SK-N-SH (cell line): ENCODE measurements around the gene LIG1. TPM values are rescaled to one million over a fixed set of nuclear protein-coding genes. Genes with fewer than 3 reads are reported as not detected.

Experiments used
- CTCF ChIA-PET: fragments of 300-600, 350-600 bp; formaldehyde crosslinking; extraction: SDS; loops from one replicate; lab custom pipeline; 2021; lab: Yijun Ruan, JAX
- POLR2A ChIA-PET: fragments of 350-600 bp; sonication (Branson Sonifier 250); formaldehyde crosslinking; extraction: SDS; loops from one replicate; lab custom pipeline; 2020; ENCODE audit warnings: antibody characterized with exemption, inconsistent platforms; lab: Yijun Ruan, JAX
- DNase-seq: peaks from one replicate; pipeline ENCODE4 v3.0.0; 2012
- H2AFZ ChIP-seq: fragments of 200-600 bp; sonication (generic); 2 replicates; pipeline ENCODE4 v1.8.1; 2016; ENCODE audit warnings: antibody characterized with exemption, mild to moderate bottlenecking, low read depth
- H3F3A ChIP-seq: fragments of 200-600 bp; sonication (generic); replicated peaks from 2 replicates; pipeline ENCODE3; 2016; ENCODE audit warnings: antibody characterized with exemption, mild to moderate bottlenecking; ENCODE audit not compliant: insufficient read depth
- H3K27ac ChIP-seq, 2 experiments: fragments of 200-500 bp in 1 of 2; fragments of 200-600 bp in 1 of 2; sonication (Bioruptor generic) in 1 of 2; sonication (generic), shearing (Covaris generic) in 1 of 2; 2 replicates each; pipeline versions ENCODE4 v1.5.1 to v1.6.1; 2014 to 2016; ENCODE audit warnings: low read depth in 2 of 2, inconsistent platforms in 1 of 2, low read length in 1 of 2, mild to moderate bottlenecking in 1 of 2, mixed read lengths in 1 of 2
- H3K27me3 ChIP-seq: fragments of 200-600 bp; sonication (generic), shearing (Covaris generic); 2 replicates; pipeline ENCODE4 v1.6.1; 2016; ENCODE audit warnings: mixed run types; ENCODE audit not compliant: insufficient read depth
- H3K36me3 ChIP-seq, 2 experiments: fragments of 200-500 bp in 1 of 2; fragments of 200-600 bp in 1 of 2; sonication (Bioruptor generic) in 1 of 2; sonication (generic) in 1 of 2; replicated peaks in 1 of 2; 2 replicates each; pipeline versions ENCODE3 to v1.5.1; 2014 to 2016; ENCODE audit warnings: low read length in 1 of 2, mild to moderate bottlenecking in 1 of 2; ENCODE audit not compliant: insufficient read depth in 2 of 2, control insufficient read depth in 1 of 2
- H3K4me1 ChIP-seq, 2 experiments: fragments of 200-500 bp in 1 of 2; fragments of 200-600 bp in 1 of 2; sonication (Bioruptor generic) in 1 of 2; sonication (generic), shearing (Covaris generic) in 1 of 2; 2 replicates each; pipeline versions ENCODE4 v1.5.1 to v1.6.1; 2014 to 2016; ENCODE audit warnings: low read depth in 1 of 2, low read length in 1 of 2, mixed run types in 1 of 2; ENCODE audit not compliant: insufficient read depth in 2 of 2, control insufficient read depth in 1 of 2
- H3K4me2 ChIP-seq: fragments of 200-600 bp; sonication (generic), shearing (Covaris generic); 2 replicates; pipeline ENCODE4 v1.6.1; 2017; ENCODE audit warnings: mixed run types
- H3K4me3 ChIP-seq, 2 experiments: fragments of 200-500 bp in 1 of 2; fragments of 200-600 bp in 1 of 2; sonication (Bioruptor generic) in 1 of 2; sonication (generic), shearing (Covaris generic) in 1 of 2; 2 replicates each; pipeline versions ENCODE4 v1.5.1 to v1.8.1; 2014 to 2016; ENCODE audit warnings: low read depth in 2 of 2, inconsistent platforms in 1 of 2, low read length in 1 of 2, mild to moderate bottlenecking in 1 of 2, mixed read lengths in 1 of 2, moderate library complexity in 1 of 2
- H3K79me2 ChIP-seq: fragments of 200-600 bp; sonication (generic); 2 replicates; pipeline ENCODE4 v1.8.1; 2017; ENCODE audit warnings: mild to moderate bottlenecking; ENCODE audit not compliant: insufficient read depth
- H3K9ac ChIP-seq: fragments of 200-600 bp; sonication (generic); 2 replicates; pipeline ENCODE4 v1.6.1; 2017; ENCODE audit warnings: mixed run types
- H3K9me2 ChIP-seq: fragments of 200-600 bp; sonication (generic); 2 replicates; pipeline ENCODE4 v1.6.1; 2017; ENCODE audit warnings: mixed run types
- H3K9me3 ChIP-seq: fragments of 200-600 bp; sonication (generic); 2 replicates; pipeline ENCODE4 v1.6.1; 2017; ENCODE audit warnings: mixed run types, mild to moderate bottlenecking, moderate library complexity
- H4K20me1 ChIP-seq: fragments of 200-600 bp; sonication (generic); 2 replicates; pipeline ENCODE4 v1.6.1; 2017; ENCODE audit warnings: mild to moderate bottlenecking, mixed run types; ENCODE audit not compliant: insufficient read depth
- EZH2phosphoT487 ChIP-seq: fragments of 200-600 bp; sonication (generic); IDR thresholded peaks from 2 replicates; pipeline ENCODE4 v1.6.1; 2017; ENCODE audit warnings: low read depth, mixed run types, mild to moderate bottlenecking, antibody characterized with exemption, moderate library complexity, borderline replicate concordance
- FOXM1 ChIP-seq: IDR thresholded peaks from 2 replicates; pipeline ENCODE4 v1.4.0; 2012; ENCODE audit warnings: low read depth, mild to moderate bottlenecking
- GATA2 ChIP-seq: sonication (generic); formaldehyde crosslinking; IDR thresholded peaks from 2 replicates; pipeline ENCODE4 v1.5.0; 2020; ENCODE audit warnings: mild to moderate bottlenecking, missing genetic modification reagents
- IRF3 ChIP-seq: fragments of 150-350 bp; IDR thresholded peaks from 2 replicates; pipeline ENCODE4 v1.6.1; 2016; ENCODE audit warnings: mild to moderate bottlenecking, low read depth, low read length
- JUND ChIP-seq: IDR thresholded peaks from 2 replicates; pipeline ENCODE4 v1.4.0; 2012
- MEF2A ChIP-seq: IDR thresholded peaks from 2 replicates; pipeline ENCODE4 v1.4.0; 2012; ENCODE audit warnings: low read depth, borderline replicate concordance
- POLR2AphosphoS5 ChIP-seq: IDR thresholded peaks from 2 replicates; pipeline ENCODE4 v1.6.1; 2012; ENCODE audit warnings: low read depth, low read length
- RAD21 ChIP-seq: IDR thresholded peaks from 2 replicates; pipeline ENCODE4 v1.6.1; 2012; ENCODE audit warnings: mild to moderate bottlenecking, low read length
- RCOR1 ChIP-seq: fragments of 150-350 bp; IDR thresholded peaks from 2 replicates; pipeline ENCODE4 v1.6.1; 2017; ENCODE audit warnings: antibody characterized with exemption, low read length
- REST ChIP-seq: IDR thresholded peaks from 2 replicates; pipeline ENCODE4 v1.6.1; 2012; ENCODE audit warnings: mild to moderate bottlenecking, low read depth, low read length, moderate library complexity
- RXRA ChIP-seq: IDR thresholded peaks from 2 replicates; pipeline ENCODE4 v1.4.0; 2012; ENCODE audit warnings: low read depth, mild to moderate bottlenecking, borderline replicate concordance
- SIN3A ChIP-seq: IDR thresholded peaks from 2 replicates; pipeline ENCODE4 v1.6.1; 2012; ENCODE audit warnings: low read depth, mild to moderate bottlenecking, low read length, moderate library complexity, borderline replicate concordance
- SMC3 ChIP-seq: IDR thresholded peaks from 2 replicates; pipeline ENCODE4 v1.6.1; 2012; ENCODE audit warnings: low read depth, low read length, improper control_type of control experiment
- TAF1 ChIP-seq: IDR thresholded peaks from 2 replicates; pipeline ENCODE4 v1.6.1; 2012; ENCODE audit warnings: low read depth, mild to moderate bottlenecking, low read length, moderate library complexity, borderline replicate concordance
- TEAD4 ChIP-seq: IDR thresholded peaks from 2 replicates; pipeline ENCODE4 v1.4.0; 2012; ENCODE audit warnings: mild to moderate bottlenecking, borderline replicate concordance; ENCODE audit not compliant: insufficient read depth
- USF1 ChIP-seq: IDR thresholded peaks from 2 replicates; pipeline ENCODE4 v1.4.0; 2012; ENCODE audit warnings: low read depth, borderline replicate concordance
- USF2 ChIP-seq: fragments of 150-350 bp; IDR thresholded peaks from 2 replicates; pipeline ENCODE4 v1.6.1; 2017; ENCODE audit warnings: antibody characterized with exemption, low read length, low read depth, borderline replicate concordance
- WGBS: methylation state at CpG from one replicate; pipeline ENCODE4 v1.1.6; 2017; ENCODE audit warnings: low lambda C conversion rate; 5-methylcytosine and 5-hydroxymethylcytosine counted together
- polyA plus RNA-seq, 3 experiments: library from polyadenylated mRNA; depleted of rRNA; stranded (reverse); fragments of >200 nt; gene quantifications; 2 replicates each; pipeline ENCODE4 v1.2.3, GENCODE V29; 2012

Gene LIG1
- polyA plus RNA-seq, 1 of the 3 experiments (the other 2 are of a cell fraction): 53.0 TPM

- Histone ChIP-seq H3K27me3 (no peaks in the 10 kb centered on the region), H2AFZ (no peak overlapping the region), H3K9ac (no peak overlapping the region), H3K27ac (no peak overlapping the region), H3K9me2 (no peaks in the 10 kb centered on the region), H3K4me1 (no peaks in the 10 kb centered on the region; a peak in 1 of 4 replicates), H4K20me1 (no peaks in the 10 kb centered on the region), H3K4me3 (no peak overlapping the region), H3K9me3 (no peaks in the 10 kb centered on the region), H3F3A (no peaks in the 10 kb centered on the region), H3K79me2 (no peaks in the 10 kb centered on the region), H3K36me3 (peaks cover 5 to 13% of the 10 kb centered on the region in 2 experiments), H3K4me2 (no peak overlapping the region)
- no peak for DNase-seq
- CTCF ChIA-PET: interaction anchor here (1.5 kb wide), 1 partner anchor 15 kb away, joined by 3 read pairs; no protein-coding TSS in a partner anchor
- WGBS: 93% methylated on average over 10 of the region's 12 CpGs
- TF ChIP-seq SIN3A (no peak), IRF3 (no peak), GATA2 (no peak), TEAD4 (no peak), POLR2AphosphoS5 (no peak), USF2 (no peak), MEF2A (no peak), EZH2phosphoT487 (no peak), FOXM1 (no peak)
- POLR2A ChIA-PET: no interaction called here
These were observed 52.5 kb downstream of the LIG1 start for GRCh38 chr19:48117515-48118130.

- H3K9me3 ChIP-seq: no peaks in the 10 kb centered on the region
- CTCF ChIA-PET: interaction anchor here (1.3 kb wide), 1 partner anchor 39 kb away, joined by 6 read pairs; no protein-coding TSS in a partner anchor
- no peak overlapping the region for H3K4me3 ChIP-seq
- no peak overlapping the region for H3K27ac ChIP-seq
- peaks cover 9% of the 10 kb centered on the region for H3F3A ChIP-seq
- no peak overlapping the region for H3K4me2 ChIP-seq
- H3K36me3 ChIP-seq: peaks cover 0 to 2% of the 10 kb centered on the region in 2 experiments
- no peaks in the 10 kb centered on the region for H3K27me3 ChIP-seq
- no peaks in the 10 kb centered on the region for H4K20me1 ChIP-seq
- no peak overlapping the region for H3K9ac ChIP-seq
- H3K9me2 ChIP-seq: no peaks in the 10 kb centered on the region
- POLR2A ChIA-PET: no interaction called here
- H3K4me1 ChIP-seq: no peaks in the 10 kb centered on the region; a peak in 1 of 4 replicates
- no peak for DNase-seq
- no peaks in the 10 kb centered on the region for H3K79me2 ChIP-seq
- H2AFZ ChIP-seq: no peak overlapping the region
- WGBS: 82% methylated on average over 8 of the region's 16 CpGs
- TF ChIP-seq REST (no peak), RCOR1 (no peak), GATA2 (no peak), MEF2A (no peak), TAF1 (no peak), SMC3 (no peak), RAD21 (no peak), USF2 (no peak), RXRA (no peak), JUND (no peak), USF1 (no peak)
These were observed 56.8 kb downstream of the LIG1 start for GRCh38 chr19:48113190-48113917.
